HCT116 (cell line): ENCODE measurements around the gene EPHB2.

Source experiments
- FOSL1 ChIP-seq: IDR thresholded peaks from 2 replicates; pipeline ENCODE4 v1.6.1; 2012; ENCODE audit warnings: low read depth
- POLR2A ChIP-seq: IDR thresholded peaks from 2 replicates; pipeline ENCODE4 v1.7.0; 2011; ENCODE audit warnings: borderline replicate concordance; ENCODE audit not compliant: insufficient read depth, insufficient read length; ENCODE audit errors: extremely low read depth
- RAD21 ChIP-seq: IDR thresholded peaks from 2 replicates; pipeline ENCODE4 v1.6.1; 2012; ENCODE audit warnings: low read depth, mild to moderate bottlenecking
- TCF7L2 ChIP-seq: IDR thresholded peaks from 2 replicates; pipeline ENCODE4 v1.7.0; 2011; ENCODE audit warnings: borderline replicate concordance, inconsistent platforms; ENCODE audit not compliant: insufficient read depth, insufficient read length; ENCODE audit errors: extremely low read depth
- TF ChIP-seq, protein P1 (sequence below), 3 experiments: fragments of 200-600 bp in 1 of 3; sonication (generic) in 1 of 3; IDR thresholded peaks in 2 of 3; conservative IDR thresholded peaks in 1 of 3; 2 replicates each; pipeline ENCODE4 v1.5.1; 2012 to 2017; ENCODE audit warnings: low read depth in 2 of 3, low read length in 2 of 3, antibody characterized with exemption in 1 of 3, borderline replicate concordance in 1 of 3, control low read depth in 1 of 3, mild to moderate bottlenecking in 1 of 3, mixed read lengths in 1 of 3, mixed run types in 1 of 3, moderate library complexity in 1 of 3; ENCODE audit not compliant: insufficient read depth in 1 of 3

DNA sequence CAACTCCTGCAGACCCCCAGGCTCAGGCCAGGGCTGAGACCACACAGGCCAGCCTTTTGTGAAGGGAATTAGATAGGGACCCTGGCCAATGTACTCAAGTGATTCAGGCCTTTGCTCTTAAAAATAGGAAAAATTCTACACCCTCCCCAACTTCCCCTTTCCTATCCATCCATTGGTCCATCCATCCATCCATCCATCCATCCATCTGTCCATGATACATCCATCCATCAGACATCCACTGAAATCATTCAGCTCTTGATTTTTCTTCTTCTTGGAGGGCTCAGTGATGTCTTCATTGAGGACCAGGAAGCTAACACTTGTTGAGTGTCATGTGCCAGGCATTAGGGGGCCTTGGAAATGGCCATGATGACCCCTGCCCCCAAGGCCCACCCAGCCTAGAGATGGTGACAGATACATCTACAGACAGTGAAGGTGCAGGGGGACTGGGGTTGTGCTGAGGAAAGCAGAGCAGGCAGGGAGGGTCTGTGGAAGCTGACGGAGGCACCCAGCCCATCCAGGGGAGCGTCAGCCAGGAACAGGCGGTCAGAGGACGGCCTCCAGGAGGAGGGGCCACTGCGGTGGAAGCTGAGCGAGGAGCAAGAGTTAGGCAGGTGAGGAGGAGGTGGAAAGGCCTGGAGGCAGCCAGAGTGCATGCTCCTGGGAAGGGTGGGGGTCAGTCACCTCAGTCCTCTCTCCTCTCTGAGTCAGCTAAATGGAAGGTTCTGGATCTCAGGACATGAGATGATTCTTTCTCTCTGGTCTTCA is 81.9 kb downstream of the EPHB2 start:
- TF ChIP-seq RAD21 (no peak), FOSL1 (no peak), TCF7L2 (no peak), POLR2A (no peak)
- TF ChIP-seq, protein P1, sequence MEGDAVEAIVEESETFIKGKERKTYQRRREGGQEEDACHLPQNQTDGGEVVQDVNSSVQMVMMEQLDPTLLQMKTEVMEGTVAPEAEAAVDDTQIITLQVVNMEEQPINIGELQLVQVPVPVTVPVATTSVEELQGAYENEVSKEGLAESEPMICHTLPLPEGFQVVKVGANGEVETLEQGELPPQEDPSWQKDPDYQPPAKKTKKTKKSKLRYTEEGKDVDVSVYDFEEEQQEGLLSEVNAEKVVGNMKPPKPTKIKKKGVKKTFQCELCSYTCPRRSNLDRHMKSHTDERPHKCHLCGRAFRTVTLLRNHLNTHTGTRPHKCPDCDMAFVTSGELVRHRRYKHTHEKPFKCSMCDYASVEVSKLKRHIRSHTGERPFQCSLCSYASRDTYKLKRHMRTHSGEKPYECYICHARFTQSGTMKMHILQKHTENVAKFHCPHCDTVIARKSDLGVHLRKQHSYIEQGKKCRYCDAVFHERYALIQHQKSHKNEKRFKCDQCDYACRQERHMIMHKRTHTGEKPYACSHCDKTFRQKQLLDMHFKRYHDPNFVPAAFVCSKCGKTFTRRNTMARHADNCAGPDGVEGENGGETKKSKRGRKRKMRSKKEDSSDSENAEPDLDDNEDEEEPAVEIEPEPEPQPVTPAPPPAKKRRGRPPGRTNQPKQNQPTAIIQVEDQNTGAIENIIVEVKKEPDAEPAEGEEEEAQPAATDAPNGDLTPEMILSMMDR (IDR thresholded peaks at IDR 0.05 in 2 of 3, conservative IDR thresholded peaks at IDR 0.05 in 1 of 3; ENCODE audit: borderline replicate concordance in 1 of 3, insufficient read depth in 1 of 3, low read depth in 2 of 3, low read length in 2 of 3) = no peak
